Measurements from ENCODE around the gene COG1. TPM values are rescaled to one million over a fixed set of nuclear protein-coding genes. Genes with fewer than 3 reads are reported as not detected.

Gene COG1
- total RNA-seq, 1 experiment from 2014 or later = 41.2 TPM

- Histone ChIP-seq H3K27me3 (ENCODE audit: control insufficient read depth, insufficient read depth, low read length) (no peaks in the 10 kb centered on the region), H3K36me3 (ENCODE audit: control insufficient read depth, insufficient read depth, low read length) (peaks cover 33% of the 10 kb centered on the region), H3K27ac (ENCODE audit: low read length) (peak overlapping the region; percentile 96), H3K4me3 (ENCODE audit: low read depth in 2 of 2, low read length in 2 of 2) (peak overlapping the region; percentile 88 to 98), H3K4me1 (ENCODE audit: control insufficient read depth, insufficient read depth, low read length) (peaks cover 32% of the 10 kb centered on the region), H3K9me3 (ENCODE audit: control insufficient read depth, insufficient read depth, low read depth, low read length) (no peaks in the 10 kb centered on the region)
- in situ Hi-C loops (cut with HindIII; ENCODE audit: low pct_unique_long_range_greater_than_20kb, low sequenced_read_pairs) = no loop called here
- ChIA-PET POLR2A (interaction anchor here (0.6 to 0.7 kb wide), 3 partner anchors 11 to 1885 kb away, joined by 3 to 6 read pairs (median 5); no protein-coding TSS in a partner anchor), CTCF (interaction anchor here (0.6 to 1.1 kb wide), 5 partner anchors 11 to 644 kb away, joined by 3 to 7 read pairs (median 4); no protein-coding TSS in a partner anchor)
- TF ChIP-seq CTCF (IDR thresholded peaks at IDR 0.05) = no peak
- TF ChIP-seq REST (IDR thresholded peaks at IDR 0.05; ENCODE audit: insufficient read depth in 1 of 2, low read depth in 2 of 2, low read length in 1 of 2) = 0 out of 4 replicates have a peak, but pooled peaks of 1 of the 2 experiments have one; percentile 49
- no peak for TF ChIP-seq TCF7L2 (IDR thresholded peaks at IDR 0.05; ENCODE audit: low read depth, low read length)
- no peak for TF ChIP-seq SIN3A (IDR thresholded peaks at IDR 0.05; ENCODE audit: borderline replicate concordance, insufficient read depth, low read depth, low read length)
- TF ChIP-seq POLR2AphosphoS5 (IDR thresholded peaks at IDR 0.05; ENCODE audit: low read depth, low read length) = peak; percentile 47; the same call in 1 of the 2 replicates
- DNase-seq (ENCODE audit: low read depth, low spot score) (peak; percentile 78), ATAC-seq (peak; percentile 95)
- no TSS peak for BruUV-seq (replicated peaks)
- intact Hi-C loops (cut with micrococcal nuclease; ENCODE audit: unreplicated experiment) = no loop called here
Observed at GRCh38 chr17:73231841-73232586, 39.2 kb downstream of the COG1 start.

GRCh38 chr17:73232587-73233373 is 39.9 kb downstream of the COG1 start:
- POLR2A ChIA-PET = interaction anchor here (0.6 to 0.7 kb wide), 2 partner anchors 176 to 758 kb away, joined by 4 to 6 read pairs; no protein-coding TSS in a partner anchor
- in situ Hi-C loops (cut with HindIII; ENCODE audit: low pct_unique_long_range_greater_than_20kb, low sequenced_read_pairs) (no loop called here), intact Hi-C loops (cut with micrococcal nuclease; ENCODE audit: unreplicated experiment) (no loop called here)
- DNase-seq (ENCODE audit: low read depth, low spot score) (no peak), ATAC-seq (peak; percentile 70)
- Histone ChIP-seq H3K9me3 (ENCODE audit: control insufficient read depth, insufficient read depth, low read depth, low read length) (no peaks in the 10 kb centered on the region), H3K4me3 (ENCODE audit: low read depth in 2 of 2, low read length in 2 of 2) (peak overlapping the region; percentile 88 to 98), H3K27ac (ENCODE audit: low read length) (peak overlapping the region; percentile 96), H3K27me3 (ENCODE audit: control insufficient read depth, insufficient read depth, low read length) (no peaks in the 10 kb centered on the region), H3K36me3 (ENCODE audit: control insufficient read depth, insufficient read depth, low read length) (peaks cover 33% of the 10 kb centered on the region), H3K4me1 (ENCODE audit: control insufficient read depth, insufficient read depth, low read length) (peaks cover 25% of the 10 kb centered on the region)
- CTCF ChIA-PET = interaction anchor here (0.5 to 0.9 kb wide), 3 partner anchors 10 to 504 kb away, joined by 3 to 9 read pairs (median 4); no protein-coding TSS in a partner anchor
- BruUV-seq (replicated peaks) = TSS peak; percentile 46
- TF ChIP-seq SIN3A (IDR thresholded peaks at IDR 0.05; ENCODE audit: borderline replicate concordance, insufficient read depth, low read depth, low read length) (0 out of 2 replicates have a peak, but pooled peaks have one; percentile 70), POLR2AphosphoS5 (IDR thresholded peaks at IDR 0.05; ENCODE audit: low read depth, low read length) (no peak)

Measured in Panc1 (cell line).